GM10266 (cell line): ENCODE data around the gene DIDO1.

ENCODE experiments used
- DNase-seq: peaks from one replicate; pipeline ENCODE4 v3.0.0; 2012; ENCODE audit errors: extremely low spot score
- CTCF ChIP-seq: IDR thresholded peaks from 2 replicates; pipeline ENCODE4 v1.5.1; 2012; ENCODE audit warnings: mild to moderate bottlenecking, low read depth; ENCODE audit not compliant: control insufficient read depth, insufficient read depth; ENCODE audit errors: missing control alignments

Gene DIDO1

DNA sequence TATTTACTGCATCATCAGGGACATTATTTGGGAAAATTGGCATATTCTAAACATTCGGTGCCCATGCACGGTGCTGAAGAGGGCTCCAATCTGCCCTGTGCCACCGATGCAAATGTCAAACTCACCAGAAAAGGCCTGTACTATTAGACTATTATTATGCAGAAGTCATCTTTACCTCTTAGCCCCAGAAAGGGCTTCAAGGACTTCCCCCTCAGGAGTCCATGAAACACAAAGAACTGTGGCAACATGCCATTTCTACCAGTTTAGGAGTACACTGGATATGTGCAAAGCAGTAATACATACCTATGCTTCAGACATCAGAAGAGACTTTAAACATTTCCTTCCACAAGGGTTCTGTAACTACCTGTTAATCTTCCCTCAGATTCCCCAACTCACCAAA is 8.6 kb downstream of the DIDO1 start:
- TF ChIP-seq CTCF, result no peak
- DNase-seq, result no peak

GRCh38 chr20:62916703-62917476 is 9.4 kb downstream of the DIDO1 start:
- DNase-seq, result no peak
- TF ChIP-seq CTCF, result no peak

DNA sequence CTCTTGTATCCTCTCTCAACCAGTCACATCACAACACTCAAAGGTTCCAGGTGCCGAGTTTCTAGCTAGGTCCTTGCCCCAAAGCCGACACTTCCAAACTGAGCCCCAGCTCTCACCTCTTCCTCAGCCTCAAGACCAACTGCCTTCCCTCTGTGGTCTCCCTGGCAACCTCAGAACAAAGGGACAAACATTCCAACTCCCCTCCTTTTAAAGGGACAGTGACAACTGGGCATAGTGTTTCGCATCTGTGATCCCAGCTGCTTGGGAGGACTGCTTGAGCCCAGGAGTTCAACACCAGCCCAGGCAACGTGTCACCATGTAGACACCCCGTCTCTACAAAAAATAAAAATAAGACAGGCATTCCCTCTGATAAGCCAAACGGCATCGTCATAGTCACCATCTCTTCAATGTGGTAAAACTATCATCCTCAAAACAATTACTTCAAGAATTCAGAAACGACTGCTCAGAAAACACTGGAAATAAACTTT is 11.3 kb downstream of the DIDO1 start:
- TF ChIP-seq CTCF, result no peak
- DNase-seq, result no peak

- no peak for TF ChIP-seq CTCF
- DNase-seq, result no peak
These were observed 11.9 kb downstream of the DIDO1 start for GRCh38 chr20:62914436-62914835.

GRCh38 chr20:62913043-62913630 is 13.2 kb downstream of the DIDO1 start:
- no peak for TF ChIP-seq CTCF
- DNase-seq, result no peak

- DNase-seq, result no peak
- no peak for TF ChIP-seq CTCF
These were observed 14.5 kb downstream of the DIDO1 start for GRCh38 chr20:62911701-62912280.
